ENCODE data around the gene NPIPB6. TPM values are rescaled to one million over a fixed set of nuclear protein-coding genes. Genes with fewer than 3 reads are reported as not detected.

Gene NPIPB6
- total and polyA plus RNA-seq, 2 donors (not counting 1 experiment from before 2014, with no cell fraction given) = 2.1 to 5.8 TPM

DNA sequence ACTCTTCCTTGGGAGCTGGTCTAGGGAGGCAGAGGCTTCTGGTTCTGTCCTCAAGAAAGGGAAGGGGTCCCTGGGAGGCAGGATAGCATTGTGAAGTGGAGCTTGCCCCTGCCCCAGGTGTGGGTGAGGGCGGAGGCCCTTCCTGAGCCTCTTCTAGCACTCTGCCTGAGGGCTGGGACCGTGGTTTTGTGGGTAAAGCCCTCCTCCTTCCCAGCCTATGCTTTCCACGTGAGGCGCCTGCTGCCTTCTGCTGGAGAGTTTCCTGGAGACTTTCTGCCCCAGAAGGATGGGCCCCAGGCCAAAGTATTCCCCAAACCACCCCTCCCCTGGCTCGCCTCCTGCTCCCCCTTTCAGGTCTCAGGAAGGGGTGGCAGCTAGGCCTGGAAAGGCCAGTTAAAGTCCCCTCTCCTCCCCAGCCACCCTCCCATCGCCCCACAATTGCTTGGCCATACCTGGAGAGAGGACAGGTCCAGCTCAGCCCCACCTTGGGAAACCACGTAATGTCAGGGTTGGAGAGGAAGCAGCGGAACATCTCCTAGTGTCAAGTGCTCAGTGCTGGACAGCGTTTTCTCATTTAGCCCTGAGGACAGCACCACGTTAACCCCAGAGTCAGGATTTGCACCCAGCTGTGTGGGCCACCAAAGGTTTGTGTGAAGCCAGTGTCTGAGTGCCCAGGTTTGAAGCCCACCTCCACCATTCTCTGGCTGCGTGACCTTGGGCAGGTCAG, 65.4 kb downstream of the NPIPB6 start:
- ChIA-PET CTCF (interaction anchor here (2.2 kb wide), 1 partner anchor 19 kb away, joined by 9 read pairs; no protein-coding TSS in a partner anchor), POLR2A (no interaction called here)
- WGBS (ENCODE audit: insufficient coverage) = 60% methylated on average over 11 of the region's 11 CpGs
- no peak overlapping the region for H3K27ac Mint-ChIP-seq
- H3K9me3 ChIP-seq (ENCODE audit: control extremely low read depth in 1 of 3, control insufficient read depth in 2 of 3, insufficient read depth in 1 of 3, low read length in 2 of 3) = peaks cover 0 to 4% (median 0%) of the 10 kb centered on the region in 3 donors
- H3K9ac ChIP-seq (ENCODE audit: low read length) = no peak overlapping the region
- intact Hi-C loops (cut with micrococcal nuclease) = no loop called here
- no peak overlapping the region for H3K27ac ChIP-seq (ENCODE audit: low read length in 2 of 2)
- peaks cover 0 to 21% (median 10%) of the 10 kb centered on the region in 4 experiments for H3K27me3 ChIP-seq (replicated peaks in 1 of 4; ENCODE audit: control extremely low read depth in 1 of 4, control insufficient read depth in 3 of 4, insufficient read depth in 4 of 4, low read length in 3 of 4)
- no peaks in the 10 kb centered on the region for H3K79me2 ChIP-seq (ENCODE audit: control insufficient read depth, insufficient read depth, low read length)
- H3K4me3 ChIP-seq (ENCODE audit: control extremely low read depth in 1 of 5, extremely low read depth in 1 of 5, insufficient read depth in 1 of 5, low read depth in 2 of 5, low read length in 4 of 5) = no peak overlapping the region
- peaks cover 7% of the 10 kb centered on the region for H3K4me1 Mint-ChIP-seq
- ATAC-seq (ENCODE audit: low read depth) = no peak
- DNase-seq = no peak
- peaks cover 18% of the 10 kb centered on the region for H3K27me3 Mint-ChIP-seq
- peaks cover 8 to 12% of the 10 kb centered on the region in 2 donors for H3K4me1 ChIP-seq (ENCODE audit: control insufficient read depth in 2 of 2, insufficient read depth in 2 of 2, low read length in 2 of 2)
- no peak overlapping the region for H3K4me2 ChIP-seq (replicated peaks; ENCODE audit: low read depth, low read length, poor library complexity, severe bottlenecking)
- no peak for TF ChIP-seq EZH2 (IDR thresholded peaks at IDR 0.05; ENCODE audit: borderline replicate concordance, insufficient read depth, low read depth, low read length, poor library complexity, severe bottlenecking)
- TF ChIP-seq, protein P1, sequence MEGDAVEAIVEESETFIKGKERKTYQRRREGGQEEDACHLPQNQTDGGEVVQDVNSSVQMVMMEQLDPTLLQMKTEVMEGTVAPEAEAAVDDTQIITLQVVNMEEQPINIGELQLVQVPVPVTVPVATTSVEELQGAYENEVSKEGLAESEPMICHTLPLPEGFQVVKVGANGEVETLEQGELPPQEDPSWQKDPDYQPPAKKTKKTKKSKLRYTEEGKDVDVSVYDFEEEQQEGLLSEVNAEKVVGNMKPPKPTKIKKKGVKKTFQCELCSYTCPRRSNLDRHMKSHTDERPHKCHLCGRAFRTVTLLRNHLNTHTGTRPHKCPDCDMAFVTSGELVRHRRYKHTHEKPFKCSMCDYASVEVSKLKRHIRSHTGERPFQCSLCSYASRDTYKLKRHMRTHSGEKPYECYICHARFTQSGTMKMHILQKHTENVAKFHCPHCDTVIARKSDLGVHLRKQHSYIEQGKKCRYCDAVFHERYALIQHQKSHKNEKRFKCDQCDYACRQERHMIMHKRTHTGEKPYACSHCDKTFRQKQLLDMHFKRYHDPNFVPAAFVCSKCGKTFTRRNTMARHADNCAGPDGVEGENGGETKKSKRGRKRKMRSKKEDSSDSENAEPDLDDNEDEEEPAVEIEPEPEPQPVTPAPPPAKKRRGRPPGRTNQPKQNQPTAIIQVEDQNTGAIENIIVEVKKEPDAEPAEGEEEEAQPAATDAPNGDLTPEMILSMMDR (IDR thresholded peaks at IDR 0.05) = no peak
- H3K36me3 ChIP-seq (replicated peaks in 1 of 2; ENCODE audit: control extremely low read depth in 1 of 2, control insufficient read depth in 1 of 2, extremely low read depth in 1 of 2, insufficient read depth in 2 of 2, low read length in 1 of 2) = no peaks in the 10 kb centered on the region
- H4K20me1 ChIP-seq (ENCODE audit: control insufficient read depth, insufficient read depth, low read length, poor library complexity, severe bottlenecking) = no peaks in the 10 kb centered on the region
- no peaks in the 10 kb centered on the region for H3K9me3 Mint-ChIP-seq (ENCODE audit: insufficient read depth)
- no peak overlapping the region for H2AFZ ChIP-seq (ENCODE audit: insufficient read depth, low read depth, low read length, poor library complexity, severe bottlenecking)
- no peak overlapping the region for H3K4me3 Mint-ChIP-seq

DNA sequence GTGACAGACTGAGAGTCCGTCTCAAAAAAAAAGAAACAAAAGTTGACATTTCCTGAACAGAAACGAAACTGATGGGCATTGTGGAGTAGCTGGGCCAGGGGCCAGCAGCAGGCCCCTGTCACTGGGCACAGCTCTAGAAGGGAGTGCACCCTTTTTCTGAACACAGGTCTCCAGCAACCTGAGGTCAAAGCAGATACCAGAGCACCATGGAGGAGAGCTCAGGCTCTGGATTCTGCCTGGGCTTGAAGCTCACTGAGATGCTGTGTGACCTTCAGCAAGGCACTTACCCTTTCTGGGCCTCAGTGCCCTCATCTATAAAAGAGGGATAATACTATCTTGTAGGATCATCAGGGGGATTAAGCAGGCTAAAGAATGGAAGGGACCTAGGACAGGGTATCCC, 66.0 kb downstream of the NPIPB6 start:
- no peak for DNase-seq
- Histone ChIP-seq H3K9me3 (ENCODE audit: control extremely low read depth in 1 of 3, control insufficient read depth in 2 of 3, insufficient read depth in 1 of 3, low read length in 2 of 3) (peaks cover 0 to 4% (median 0%) of the 10 kb centered on the region in 3 donors), H3K27ac (ENCODE audit: low read length in 2 of 2) (no peak overlapping the region), H3K4me2 (replicated peaks; ENCODE audit: low read depth, low read length, poor library complexity, severe bottlenecking) (no peak overlapping the region), H3K27me3 (replicated peaks in 1 of 4; ENCODE audit: control extremely low read depth in 1 of 4, control insufficient read depth in 3 of 4, insufficient read depth in 4 of 4, low read length in 3 of 4) (peaks cover 0 to 21% (median 10%) of the 10 kb centered on the region in 4 experiments), H4K20me1 (ENCODE audit: control insufficient read depth, insufficient read depth, low read length, poor library complexity, severe bottlenecking) (no peaks in the 10 kb centered on the region), H3K9ac (ENCODE audit: low read length) (no peak overlapping the region), H2AFZ (ENCODE audit: insufficient read depth, low read depth, low read length, poor library complexity, severe bottlenecking) (no peak overlapping the region), H3K79me2 (ENCODE audit: control insufficient read depth, insufficient read depth, low read length) (no peaks in the 10 kb centered on the region), H3K36me3 (replicated peaks in 1 of 2; ENCODE audit: control extremely low read depth in 1 of 2, control insufficient read depth in 1 of 2, extremely low read depth in 1 of 2, insufficient read depth in 2 of 2, low read length in 1 of 2) (no peaks in the 10 kb centered on the region), H3K4me3 (ENCODE audit: control extremely low read depth in 1 of 5, extremely low read depth in 1 of 5, insufficient read depth in 1 of 5, low read depth in 2 of 5, low read length in 4 of 5) (no peak overlapping the region), H3K4me1 (ENCODE audit: control insufficient read depth in 2 of 2, insufficient read depth in 2 of 2, low read length in 2 of 2) (peaks cover 11 to 16% of the 10 kb centered on the region in 2 donors)
- no peak overlapping the region for H3K27ac Mint-ChIP-seq
- no peak overlapping the region for H3K4me3 Mint-ChIP-seq
- 27% methylated on average over 2 of the region's 2 CpGs for WGBS (ENCODE audit: insufficient coverage)
- no peak for TF ChIP-seq EZH2 (IDR thresholded peaks at IDR 0.05; ENCODE audit: borderline replicate concordance, insufficient read depth, low read depth, low read length, poor library complexity, severe bottlenecking)
- peaks cover 18% of the 10 kb centered on the region for H3K27me3 Mint-ChIP-seq
- POLR2A ChIA-PET = no interaction called here
- intact Hi-C loops (cut with micrococcal nuclease) = no loop called here
- no peak for ATAC-seq (ENCODE audit: low read depth)
- no peaks in the 10 kb centered on the region for H3K9me3 Mint-ChIP-seq (ENCODE audit: insufficient read depth)
- peaks cover 10% of the 10 kb centered on the region for H3K4me1 Mint-ChIP-seq
- CTCF ChIA-PET = interaction anchor here (0.5 to 2.2 kb wide), 2 partner anchors 20 to 121 kb away, joined by 3 to 9 read pairs; no protein-coding TSS in a partner anchor

All from B cell (primary cell).